AG10803 (cell line): Measurements from ENCODE around the gene GDF7.

Source experiments
- DNase-seq: peaks from one replicate; pipeline ENCODE4 v3.0.0; 2010; ENCODE audit warnings: low read depth
- H3K4me3 ChIP-seq: 2 replicates; pipeline ENCODE4 v1.5.1; 2011; ENCODE audit warnings: mild to moderate bottlenecking, low read length, control low read depth
- CTCF ChIP-seq: conservative IDR thresholded peaks from 2 replicates; pipeline ENCODE4 v1.5.1; 2011; ENCODE audit warnings: mild to moderate bottlenecking, low read length, control low read depth, inconsistent platforms

The GDF7 gene

GRCh38 chr2:20661421-20662307, 5.3 kb upstream of the GDF7 start:
- no peak overlapping the region for H3K4me3 ChIP-seq
- peak; percentile 70 for DNase-seq
- peak; percentile 99 for TF ChIP-seq CTCF

- no peak for DNase-seq
- no peak for TF ChIP-seq CTCF
- H3K4me3 ChIP-seq: no peak overlapping the region
Observed at GRCh38 chr2:20662308-20662937, 4.5 kb upstream of the GDF7 start.

GRCh38 chr2:20663196-20664070, 3.5 kb upstream of the GDF7 start:
- no peak for TF ChIP-seq CTCF
- no peak overlapping the region for H3K4me3 ChIP-seq
- no peak for DNase-seq

GRCh38 chr2:20664071-20664390, 2.9 kb upstream of the GDF7 start:
- DNase-seq: no peak
- TF ChIP-seq CTCF: no peak
- H3K4me3 ChIP-seq: no peak overlapping the region

- no peak for DNase-seq
- H3K4me3 ChIP-seq: no peak overlapping the region
- TF ChIP-seq CTCF: no peak
Observed at GRCh38 chr2:20664431-20665242, 2.3 kb upstream of the GDF7 start.

- DNase-seq: no peak
- no peak overlapping the region for H3K4me3 ChIP-seq
- TF ChIP-seq CTCF: no peak
Observed at GRCh38 chr2:20665243-20666004, 1.5 kb upstream of the GDF7 start.
